Testis (tissue), 2 donors: ENCODE results near the gene VTI1B.

Source experiments
- POLR2A ChIP-seq: fragments of 450-650 bp; IDR thresholded peaks from one replicate; pipeline ENCODE4 v1.6.1; 2017; ENCODE audit warnings: antibody characterized with exemption, mild to moderate bottlenecking, moderate library complexity
- TF ChIP-seq, protein P1 (sequence below), 3 experiments: fragments of 450-650 bp in 2 of 3; fragments of 200-600 bp in 1 of 3; sonication (generic) in 1 of 3; IDR thresholded peaks; one replicate each; pipeline ENCODE4 v1.5.1; 2016 to 2019; ENCODE audit warnings: antibody characterized with exemption in 3 of 3, mild to moderate bottlenecking in 2 of 3, moderate library complexity in 1 of 3

DNA sequence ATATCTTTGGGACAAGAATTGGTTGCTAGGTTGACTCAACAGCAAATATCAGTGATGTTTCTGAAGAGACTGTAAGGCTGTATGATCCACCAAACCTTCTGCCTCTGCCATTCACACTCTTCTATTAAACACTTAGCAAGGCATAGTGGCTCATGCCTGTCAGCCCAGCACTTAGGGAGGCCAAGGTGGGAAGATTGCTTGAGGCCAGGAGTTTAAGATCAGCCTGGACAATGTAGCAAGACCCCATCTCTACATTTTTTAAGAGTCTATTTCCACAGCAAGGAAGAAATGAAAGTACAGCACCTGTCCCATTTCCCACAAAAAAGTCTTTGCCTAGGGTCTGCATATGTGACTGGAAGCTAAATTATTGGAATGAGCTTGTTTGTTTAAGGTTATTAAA, 46.9 kb downstream of the VTI1B start:
- TF ChIP-seq, protein P1, sequence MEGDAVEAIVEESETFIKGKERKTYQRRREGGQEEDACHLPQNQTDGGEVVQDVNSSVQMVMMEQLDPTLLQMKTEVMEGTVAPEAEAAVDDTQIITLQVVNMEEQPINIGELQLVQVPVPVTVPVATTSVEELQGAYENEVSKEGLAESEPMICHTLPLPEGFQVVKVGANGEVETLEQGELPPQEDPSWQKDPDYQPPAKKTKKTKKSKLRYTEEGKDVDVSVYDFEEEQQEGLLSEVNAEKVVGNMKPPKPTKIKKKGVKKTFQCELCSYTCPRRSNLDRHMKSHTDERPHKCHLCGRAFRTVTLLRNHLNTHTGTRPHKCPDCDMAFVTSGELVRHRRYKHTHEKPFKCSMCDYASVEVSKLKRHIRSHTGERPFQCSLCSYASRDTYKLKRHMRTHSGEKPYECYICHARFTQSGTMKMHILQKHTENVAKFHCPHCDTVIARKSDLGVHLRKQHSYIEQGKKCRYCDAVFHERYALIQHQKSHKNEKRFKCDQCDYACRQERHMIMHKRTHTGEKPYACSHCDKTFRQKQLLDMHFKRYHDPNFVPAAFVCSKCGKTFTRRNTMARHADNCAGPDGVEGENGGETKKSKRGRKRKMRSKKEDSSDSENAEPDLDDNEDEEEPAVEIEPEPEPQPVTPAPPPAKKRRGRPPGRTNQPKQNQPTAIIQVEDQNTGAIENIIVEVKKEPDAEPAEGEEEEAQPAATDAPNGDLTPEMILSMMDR (IDR thresholded peaks at IDR 0.05): no peak
- no peak for TF ChIP-seq POLR2A
